Stomach smooth muscle (tissue), 2 donors: ENCODE measurements around the gene SEMA3C.

Experiments
- H3K27ac ChIP-seq: one replicate; pipeline ENCODE4 v1.7.0; 2013; ENCODE audit warnings: mild to moderate bottlenecking, low read length, inconsistent platforms
- H3K27me3 ChIP-seq, 2 donors: one replicate each; pipeline ENCODE4 v1.7.0; 2013; ENCODE audit warnings: low read length in 2 of 2; ENCODE audit not compliant: insufficient read depth in 2 of 2, control insufficient read depth in 1 of 2
- H3K36me3 ChIP-seq, 2 donors: one replicate each; pipeline ENCODE4 v1.7.0; 2013; ENCODE audit warnings: low read length in 2 of 2; ENCODE audit not compliant: control insufficient read depth in 2 of 2, insufficient read depth in 2 of 2
- H3K4me1 ChIP-seq: one replicate; pipeline ENCODE4 v1.7.0; 2013; ENCODE audit warnings: low read length; ENCODE audit not compliant: control insufficient read depth, insufficient read depth
- H3K4me3 ChIP-seq, 2 donors: one replicate each; pipeline ENCODE4 v1.7.0; 2013; ENCODE audit warnings: low read length in 2 of 2
- H3K9ac ChIP-seq, 2 donors: one replicate each; pipeline ENCODE4 v1.7.0; 2013; ENCODE audit warnings: low read length in 2 of 2, mild to moderate bottlenecking in 1 of 2
- H3K9me3 ChIP-seq, 2 donors: one replicate each; pipeline ENCODE4 v1.7.0; 2013; ENCODE audit warnings: low read length in 2 of 2; ENCODE audit not compliant: control insufficient read depth in 2 of 2
- donor health status: healthy.
- donor health status: Pancreatic carcinoma.

Gene SEMA3C

DNA sequence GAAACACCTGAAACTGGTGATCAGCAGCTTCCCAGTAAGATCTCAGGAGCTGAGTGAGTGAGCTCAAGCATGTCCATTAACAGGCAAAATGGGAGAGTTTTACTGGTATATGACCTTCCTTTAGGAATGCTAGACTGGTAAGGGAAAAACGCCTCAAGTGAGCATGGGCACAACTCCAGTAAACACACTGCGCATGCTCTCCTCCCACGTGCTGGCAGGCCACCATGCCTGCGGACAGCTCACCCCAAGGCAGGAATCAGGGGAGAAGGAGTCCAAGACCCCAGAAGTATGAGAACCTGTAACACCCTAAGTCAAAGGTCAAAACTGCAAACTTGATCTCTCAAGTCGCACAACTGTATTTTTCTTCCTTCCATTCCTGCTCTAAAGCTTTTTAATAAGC lies 152.1 kb downstream of the SEMA3C start:
- H3K4me1 ChIP-seq: peaks cover 5% of the 10 kb centered on the region
- H3K9ac ChIP-seq: no peak overlapping the region

DNA sequence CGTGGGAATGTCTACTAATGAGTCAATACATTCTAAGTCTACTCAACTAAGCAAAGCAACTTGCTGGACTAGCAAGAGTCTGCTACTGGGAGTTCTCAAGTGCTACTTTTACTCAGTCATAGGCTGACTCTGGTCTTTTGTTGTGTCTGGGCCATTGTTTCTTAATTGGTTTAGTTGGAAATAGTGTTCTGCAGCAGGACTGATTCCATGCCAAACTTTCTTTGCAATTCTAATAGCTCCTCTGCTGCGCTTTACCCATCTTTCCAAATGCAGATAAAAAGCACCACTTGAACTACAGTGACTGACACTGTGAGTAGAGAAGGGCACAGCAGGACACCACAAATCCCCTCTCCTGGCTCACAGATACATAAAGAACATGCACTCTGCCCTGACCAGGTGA lies 154.7 kb downstream of the SEMA3C start:
- H3K27me3 ChIP-seq: no peaks in the 10 kb centered on the region
- no peak overlapping the region for H3K9ac ChIP-seq
- H3K4me3 ChIP-seq: no peak overlapping the region
- peaks cover 0 to 8% of the 10 kb centered on the region in 2 donors for H3K36me3 ChIP-seq
- no peaks in the 10 kb centered on the region for H3K4me1 ChIP-seq
- H3K9me3 ChIP-seq: no peaks in the 10 kb centered on the region
- H3K27ac ChIP-seq: no peak overlapping the region

More for the DNA sequence above, 152.1 kb downstream of the SEMA3C start:
- Histone ChIP-seq H3K4me3 (no peak overlapping the region), H3K36me3 (peaks cover 0 to 8% of the 10 kb centered on the region in 2 donors), H3K9me3 (no peaks in the 10 kb centered on the region), H3K27me3 (no peaks in the 10 kb centered on the region), H3K27ac (no peak overlapping the region)

DNA sequence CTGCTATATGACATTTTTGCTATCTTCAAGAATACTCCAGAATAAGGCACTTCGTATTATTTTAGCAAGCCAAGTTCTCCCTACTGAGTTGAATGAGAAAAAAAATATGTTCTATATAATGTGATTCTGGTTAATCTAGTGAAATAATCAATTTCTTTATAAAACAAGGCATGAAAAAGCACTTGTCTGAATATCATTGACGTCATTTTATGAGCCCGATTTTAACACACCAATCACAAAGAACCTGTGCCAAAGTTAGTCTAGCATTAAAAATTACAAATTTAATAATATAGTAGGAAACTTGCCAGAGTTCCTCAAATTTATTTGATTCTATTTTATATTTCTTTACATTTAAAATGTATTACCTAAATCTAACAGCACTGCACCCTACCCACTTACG lies 155.1 kb downstream of the SEMA3C start:
- Histone ChIP-seq H3K4me1 (no peaks in the 10 kb centered on the region), H3K9me3 (no peaks in the 10 kb centered on the region), H3K27ac (no peak overlapping the region), H3K9ac (no peak overlapping the region), H3K4me3 (no peak overlapping the region), H3K36me3 (peaks cover 0 to 8% of the 10 kb centered on the region in 2 donors), H3K27me3 (no peaks in the 10 kb centered on the region)

DNA sequence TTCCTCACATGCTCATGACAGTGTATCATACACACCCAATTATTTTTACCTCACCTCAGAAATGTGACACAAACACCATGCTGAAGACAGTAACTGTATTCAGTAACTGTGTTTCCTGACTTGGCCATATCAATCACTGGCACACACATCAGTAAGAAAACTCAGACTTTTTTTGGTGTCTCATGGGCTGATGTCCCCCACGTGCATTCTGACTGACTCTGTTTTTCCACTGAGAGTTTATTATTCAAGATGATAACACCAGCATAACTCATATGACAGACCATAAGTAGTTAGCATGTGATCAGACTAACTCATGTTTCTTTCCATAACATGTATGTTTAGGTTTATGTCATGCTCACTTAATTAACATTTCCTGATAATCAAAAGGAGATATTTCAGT lies 155.6 kb downstream of the SEMA3C start:
- H3K4me1 ChIP-seq: no peaks in the 10 kb centered on the region

DNA sequence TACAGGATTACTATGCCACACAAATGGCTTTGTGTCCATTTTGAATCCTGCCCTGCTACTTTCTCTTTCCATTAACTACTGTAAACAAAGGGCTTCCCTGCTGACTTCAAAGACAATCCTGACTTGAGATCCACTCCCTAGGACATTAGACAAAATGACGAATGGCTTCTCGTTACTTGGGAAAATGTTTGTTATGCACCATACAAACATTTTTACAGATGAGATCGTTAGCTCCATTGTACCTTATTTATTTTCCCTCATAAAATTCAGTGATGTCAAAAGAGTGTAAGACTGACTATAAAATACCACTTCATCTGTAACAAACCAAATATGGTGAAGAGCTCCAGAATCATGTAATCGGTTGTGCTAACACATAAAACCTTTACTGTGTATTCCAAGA lies 158.6 kb downstream of the SEMA3C start:
- H3K4me3 ChIP-seq: no peak overlapping the region
- H3K27ac ChIP-seq: no peak overlapping the region
- H3K9ac ChIP-seq: no peak overlapping the region
- H3K4me1 ChIP-seq: no peaks in the 10 kb centered on the region
- peaks cover 0 to 12% of the 10 kb centered on the region in 2 donors for H3K36me3 ChIP-seq
- no peaks in the 10 kb centered on the region for H3K27me3 ChIP-seq
- H3K9me3 ChIP-seq: no peaks in the 10 kb centered on the region

More for the DNA sequence above, 155.6 kb downstream of the SEMA3C start:
- no peak overlapping the region for H3K9ac ChIP-seq
- peaks cover 0 to 9% of the 10 kb centered on the region in 2 donors for H3K36me3 ChIP-seq
- H3K27ac ChIP-seq: no peak overlapping the region
- H3K4me3 ChIP-seq: no peak overlapping the region
- no peaks in the 10 kb centered on the region for H3K27me3 ChIP-seq
- no peaks in the 10 kb centered on the region for H3K9me3 ChIP-seq

DNA sequence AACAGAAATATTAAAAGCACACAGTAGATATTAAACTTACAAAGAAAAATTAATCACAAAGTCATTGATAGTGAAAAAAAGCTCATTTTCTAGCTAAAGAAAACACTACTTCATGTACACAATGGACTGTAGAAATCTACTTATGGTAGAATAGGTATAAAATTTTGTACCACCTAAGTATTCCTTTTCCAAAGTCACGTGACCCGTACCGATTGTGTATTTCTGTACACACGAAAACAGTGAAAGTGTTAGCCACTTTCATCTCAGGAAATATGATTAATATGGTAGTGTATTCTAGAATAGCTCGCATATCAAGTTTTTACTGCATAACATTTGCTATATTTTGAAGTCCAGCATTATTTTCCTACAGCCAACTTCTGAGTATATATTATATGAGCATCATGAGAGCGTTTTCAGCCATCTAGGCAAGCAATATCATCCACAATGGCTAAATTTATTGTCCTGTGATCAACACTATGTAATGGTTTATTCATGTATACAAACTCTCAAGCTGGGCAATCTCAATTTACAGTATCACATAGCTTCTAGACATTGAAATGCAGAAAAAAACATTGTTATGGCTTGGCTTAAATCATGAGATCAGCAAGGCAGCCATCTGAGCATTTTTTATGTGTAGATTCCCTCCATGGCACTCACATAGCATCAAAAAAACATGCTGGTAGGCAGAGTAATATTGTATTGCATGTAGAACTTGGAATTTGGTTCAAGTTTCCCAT lies 165.7 kb downstream of the SEMA3C start:
- Histone ChIP-seq H3K36me3 (peaks cover 0 to 4% of the 10 kb centered on the region in 2 donors), H3K27ac (no peak overlapping the region), H3K9me3 (no peaks in the 10 kb centered on the region), H3K4me1 (no peaks in the 10 kb centered on the region), H3K9ac (no peak overlapping the region), H3K4me3 (no peak overlapping the region), H3K27me3 (no peaks in the 10 kb centered on the region)

DNA sequence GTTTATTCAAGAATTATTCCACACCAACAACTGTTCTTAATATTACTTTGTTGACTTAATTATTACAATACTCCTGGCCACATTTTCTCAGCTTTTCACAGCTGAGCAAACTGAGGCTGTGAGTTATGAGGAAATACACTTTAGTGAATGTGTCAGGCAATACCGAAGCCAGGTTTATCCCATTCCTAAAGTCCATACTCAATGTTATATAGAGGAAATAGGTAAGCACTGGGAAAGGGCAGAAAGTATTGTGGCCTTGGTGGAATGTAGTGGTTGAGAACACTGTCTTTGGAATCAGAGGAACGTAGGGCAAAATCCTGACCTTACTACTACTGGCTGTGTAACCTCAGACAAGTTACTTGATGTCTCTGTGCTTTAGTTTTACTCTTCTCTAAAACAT lies 169.6 kb downstream of the SEMA3C start:
- H3K4me1 ChIP-seq: no peaks in the 10 kb centered on the region
- no peaks in the 10 kb centered on the region for H3K9me3 ChIP-seq
- peaks cover 6 to 9% of the 10 kb centered on the region in 2 donors for H3K36me3 ChIP-seq
- no peak overlapping the region for H3K27ac ChIP-seq
- no peak overlapping the region for H3K4me3 ChIP-seq
- H3K27me3 ChIP-seq: no peaks in the 10 kb centered on the region
- peak overlapping the region in 1 of 2 donors; percentile 0 for H3K9ac ChIP-seq

DNA sequence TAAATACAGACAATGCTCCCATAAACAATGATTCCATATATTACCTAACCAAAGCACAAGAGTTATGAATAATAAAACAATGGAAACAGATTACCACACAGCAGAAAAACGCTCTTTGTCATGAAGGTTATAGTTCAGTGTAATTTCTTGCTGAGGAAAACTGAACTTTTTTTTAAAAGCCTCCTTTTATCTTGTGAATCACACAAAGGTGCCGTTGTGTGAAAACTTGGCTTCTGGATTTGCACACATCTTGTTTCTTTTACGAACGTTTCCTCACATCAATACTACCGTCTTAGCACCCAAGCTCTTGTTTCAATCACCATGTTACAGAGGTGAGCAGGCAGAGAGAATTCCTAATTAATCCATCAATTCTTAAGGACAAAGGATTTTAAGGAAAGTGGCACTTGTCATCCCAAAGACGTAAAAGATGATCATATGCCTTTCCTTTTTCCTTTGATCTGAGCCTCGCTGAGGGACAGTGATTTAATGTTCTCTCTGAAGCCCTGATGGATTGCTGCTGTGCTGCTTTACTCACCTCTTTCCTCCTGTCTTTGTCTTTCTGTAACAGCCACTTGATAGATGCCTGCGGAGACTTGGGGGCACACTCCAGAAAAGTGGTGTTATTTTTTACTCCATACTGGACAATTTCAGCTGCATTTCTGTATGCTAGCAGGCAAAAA lies 170.3 kb downstream of the SEMA3C start:
- no peaks in the 10 kb centered on the region for H3K4me1 ChIP-seq
- H3K27me3 ChIP-seq: no peaks in the 10 kb centered on the region
- peaks cover 6 to 9% of the 10 kb centered on the region in 2 donors for H3K36me3 ChIP-seq
- peak overlapping the region in 1 of 2 donors; percentile 17 for H3K9ac ChIP-seq
- no peaks in the 10 kb centered on the region for H3K9me3 ChIP-seq
- H3K4me3 ChIP-seq: peak overlapping the region; percentile 4 to 34
- H3K27ac ChIP-seq: no peak overlapping the region

DNA sequence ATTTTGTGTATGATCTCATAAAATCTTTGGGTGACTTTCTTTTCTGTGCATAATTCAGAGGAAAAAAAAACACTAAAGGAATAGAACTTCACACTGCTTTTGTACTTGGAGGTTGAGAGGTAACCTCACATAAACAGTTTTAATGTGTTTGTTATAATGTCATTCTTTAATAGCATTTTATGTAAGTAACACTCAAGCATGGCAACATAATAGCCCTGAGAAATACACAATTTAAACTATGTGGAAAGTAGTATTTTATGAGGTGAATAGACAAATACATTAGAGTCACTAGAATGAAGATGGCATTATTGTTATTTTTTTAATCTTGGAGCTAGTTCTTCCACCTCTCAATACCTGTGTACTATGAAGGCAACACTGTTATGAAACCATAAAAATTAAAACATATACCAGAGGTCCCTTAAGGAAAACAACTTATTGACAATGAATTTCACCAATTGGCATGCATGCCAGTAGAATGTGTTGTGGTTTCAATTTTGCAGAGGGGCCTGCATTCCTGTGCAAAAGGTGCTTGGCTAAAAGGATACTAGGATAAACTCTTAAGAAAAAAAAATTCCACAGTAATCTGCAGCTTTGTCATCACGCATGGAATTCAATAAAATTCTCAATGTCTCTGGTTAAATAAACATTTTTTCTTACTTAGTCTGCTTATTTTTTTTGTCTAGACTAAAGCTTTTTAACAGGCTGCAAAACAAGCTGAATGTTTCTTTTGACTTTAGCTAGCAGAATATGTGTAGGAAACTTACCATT lies 177.9 kb downstream of the SEMA3C start:
- Histone ChIP-seq H3K9ac (no peak overlapping the region), H3K27ac (no peak overlapping the region), H3K4me3 (no peak overlapping the region), H3K4me1 (no peaks in the 10 kb centered on the region), H3K9me3 (no peaks in the 10 kb centered on the region), H3K36me3 (peaks cover 6% of the 10 kb centered on the region in 2 donors), H3K27me3 (no peaks in the 10 kb centered on the region)

DNA sequence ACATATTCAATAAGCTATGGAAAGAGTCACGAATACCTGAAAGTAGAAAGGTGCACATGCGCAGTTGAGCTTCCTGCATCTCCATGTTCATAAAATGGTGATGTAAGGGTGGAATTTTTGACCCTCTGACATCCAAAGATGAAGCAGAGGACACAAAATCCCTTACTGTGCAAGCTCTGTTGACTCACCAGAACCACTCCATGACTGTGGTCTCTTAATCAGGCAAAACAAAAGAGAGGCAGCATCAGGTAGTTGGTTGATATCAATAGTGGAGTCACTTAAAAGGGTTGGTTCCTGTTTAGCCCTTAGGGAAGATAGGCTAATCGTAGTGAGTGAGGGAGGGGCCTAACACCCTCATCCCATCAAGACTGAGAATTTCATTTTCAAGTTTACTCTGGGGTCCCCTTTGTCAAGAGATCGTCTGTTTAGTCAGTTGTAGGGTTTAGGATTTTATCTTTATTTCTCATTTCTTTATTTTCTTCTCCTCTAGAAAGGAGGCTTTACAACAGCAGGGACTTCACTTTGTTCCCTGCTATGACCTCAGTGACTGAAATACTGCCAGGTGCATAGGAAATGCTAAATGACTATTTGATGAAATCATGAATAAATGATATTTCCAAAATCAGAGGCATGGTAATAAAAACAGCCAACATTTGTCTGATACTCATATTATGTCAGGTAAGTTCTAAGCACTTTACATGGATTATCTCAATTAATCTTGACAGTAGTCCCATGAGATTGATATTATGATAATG lies 182.3 kb downstream of the SEMA3C start:
- no peaks in the 10 kb centered on the region for H3K27me3 ChIP-seq
- H3K9ac ChIP-seq: no peak overlapping the region
- no peak overlapping the region for H3K4me3 ChIP-seq
- no peaks in the 10 kb centered on the region for H3K4me1 ChIP-seq
- no peaks in the 10 kb centered on the region for H3K36me3 ChIP-seq
- no peaks in the 10 kb centered on the region for H3K9me3 ChIP-seq
- no peak overlapping the region for H3K27ac ChIP-seq
